ENCODE measurements around the gene MOSMO.

DNA sequence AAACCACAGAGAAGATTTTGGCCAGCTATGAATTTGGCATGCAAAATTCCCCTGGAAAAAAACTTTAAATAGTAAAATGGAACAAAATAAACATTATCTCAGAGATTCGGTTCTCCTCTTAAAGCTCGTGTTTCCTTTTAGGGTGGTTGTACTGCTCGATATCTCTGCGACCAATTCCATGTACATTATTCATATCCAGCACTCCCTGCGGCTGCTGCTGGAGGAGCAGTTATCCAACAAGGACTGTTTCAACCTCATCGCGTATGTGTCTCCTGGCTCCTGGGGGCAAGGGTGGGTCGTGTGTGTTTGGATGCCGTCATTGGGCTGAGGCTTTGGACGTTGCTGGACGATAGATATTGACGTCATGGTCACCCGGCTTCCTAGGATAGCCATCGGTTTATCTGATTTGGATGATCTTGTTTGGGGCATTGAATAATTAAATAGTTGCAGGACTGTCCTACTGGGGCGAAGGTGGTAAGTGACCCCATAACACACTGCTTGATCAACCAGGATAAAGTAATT is 118.2 kb downstream of the MOSMO start:
- TF ChIP-seq, protein P1, sequence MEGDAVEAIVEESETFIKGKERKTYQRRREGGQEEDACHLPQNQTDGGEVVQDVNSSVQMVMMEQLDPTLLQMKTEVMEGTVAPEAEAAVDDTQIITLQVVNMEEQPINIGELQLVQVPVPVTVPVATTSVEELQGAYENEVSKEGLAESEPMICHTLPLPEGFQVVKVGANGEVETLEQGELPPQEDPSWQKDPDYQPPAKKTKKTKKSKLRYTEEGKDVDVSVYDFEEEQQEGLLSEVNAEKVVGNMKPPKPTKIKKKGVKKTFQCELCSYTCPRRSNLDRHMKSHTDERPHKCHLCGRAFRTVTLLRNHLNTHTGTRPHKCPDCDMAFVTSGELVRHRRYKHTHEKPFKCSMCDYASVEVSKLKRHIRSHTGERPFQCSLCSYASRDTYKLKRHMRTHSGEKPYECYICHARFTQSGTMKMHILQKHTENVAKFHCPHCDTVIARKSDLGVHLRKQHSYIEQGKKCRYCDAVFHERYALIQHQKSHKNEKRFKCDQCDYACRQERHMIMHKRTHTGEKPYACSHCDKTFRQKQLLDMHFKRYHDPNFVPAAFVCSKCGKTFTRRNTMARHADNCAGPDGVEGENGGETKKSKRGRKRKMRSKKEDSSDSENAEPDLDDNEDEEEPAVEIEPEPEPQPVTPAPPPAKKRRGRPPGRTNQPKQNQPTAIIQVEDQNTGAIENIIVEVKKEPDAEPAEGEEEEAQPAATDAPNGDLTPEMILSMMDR (IDR thresholded peaks at IDR 0.05): no peak
- no peak for TF ChIP-seq POLR2A (IDR thresholded peaks at IDR 0.05)

Measured in heart left ventricle (tissue), 13 donors.